WTC11 (cell line): Measurements from ENCODE around the gene TNFAIP3. TPM values are rescaled to one million over a fixed set of nuclear protein-coding genes. Genes with fewer than 3 reads are reported as not detected.

Experiments used
- ATAC-seq: fragments of 200-7000 bp; cut with Tn5 transposase; 2 replicates; pipeline ENCODE4 v1.10.0; 2021; ENCODE audit warnings: mild to moderate bottlenecking, moderate library complexity
- CTCF ChIA-PET: fragments of 300-600 bp; sonication (Branson Sonifier 250); formaldehyde crosslinking; loops from one replicate; lab custom pipeline; 2021; ENCODE audit warnings: antibody characterized with exemption; lab: Charles Lee
- POLR2A ChIA-PET: fragments of 350-600 bp; sonication (Branson Sonifier 250); formaldehyde crosslinking; loops from one replicate; lab custom pipeline; 2021; ENCODE audit warnings: antibody characterized with exemption; lab: Charles Lee
- DNase-seq: peaks from one replicate; pipeline ENCODE4 v3.0.0; 2021; ENCODE audit warnings: low spot score
- H3K27ac Mint-ChIP-seq: 2 replicates; pipeline ENCODE4 v1.8.0; 2021; ENCODE audit warnings: mixed read lengths
- H3K27me3 Mint-ChIP-seq: 2 replicates; pipeline ENCODE4 v1.8.0; 2021; ENCODE audit warnings: low read depth, mild to moderate bottlenecking, moderate library complexity, mixed read lengths
- H3K36me3 Mint-ChIP-seq: 2 replicates; pipeline ENCODE4 v1.8.0; 2021; ENCODE audit warnings: mixed read lengths
- H3K4me1 Mint-ChIP-seq: 2 replicates; pipeline ENCODE4 v1.8.0; 2022; ENCODE audit warnings: mixed read lengths
- H3K4me3 Mint-ChIP-seq: 2 replicates; pipeline ENCODE4 v1.8.0; 2021; ENCODE audit warnings: mild to moderate bottlenecking, moderate library complexity, mixed read lengths
- H3K9me3 Mint-ChIP-seq: 2 replicates; pipeline ENCODE4 v1.8.0; 2021; ENCODE audit warnings: mixed read lengths
- GABPB1 ChIP-seq: sonication (generic); formaldehyde crosslinking; IDR thresholded peaks from 2 replicates; pipeline ENCODE4 v1.8.1; 2023; ENCODE audit warnings: mild to moderate bottlenecking, missing genetic modification reagents
- TEAD1 ChIP-seq: sonication (generic); formaldehyde crosslinking; IDR thresholded peaks from 2 replicates; pipeline ENCODE4 v1.8.0; 2022; ENCODE audit warnings: mild to moderate bottlenecking, missing genetic modification reagents
- ZNF317 ChIP-seq: sonication (generic); formaldehyde crosslinking; IDR thresholded peaks from 2 replicates; pipeline ENCODE4 v1.8.1; 2023; ENCODE audit warnings: low read depth, mild to moderate bottlenecking, moderate library complexity, missing genetic modification reagents, borderline replicate concordance
- ZNF423 ChIP-seq: fragments of 250-450 bp; sonication (Bioruptor Pico); IDR thresholded peaks from 2 replicates; pipeline ENCODE4 v2.1.2; 2022; ENCODE audit warnings: mild to moderate bottlenecking, moderate library complexity
- total RNA-seq: library from RNA; stranded (reverse); gene quantifications from 3 replicates; pipeline ENCODE4 v1.2.3, GENCODE V29; 2021
- TF ChIP-seq, protein P1 (sequence below): sonication (generic); formaldehyde crosslinking; IDR thresholded peaks from 2 replicates; pipeline ENCODE4 v1.8.0; 2023; ENCODE audit warnings: missing genetic modification reagents, mild to moderate bottlenecking, borderline replicate concordance
- TF ChIP-seq, protein P2 (sequence below): sonication (generic); formaldehyde crosslinking; IDR thresholded peaks from 2 replicates; pipeline ENCODE4 v1.8.1; 2023; ENCODE audit warnings: mild to moderate bottlenecking, missing genetic modification reagents, borderline replicate concordance
- TF ChIP-seq, protein P3 (sequence below): sonication (generic); formaldehyde crosslinking; IDR thresholded peaks from 2 replicates; pipeline ENCODE4 v1.8.0; 2022; ENCODE audit warnings: mild to moderate bottlenecking, missing genetic modification reagents
- TF ChIP-seq, protein P4 (sequence below): sonication (generic); formaldehyde crosslinking; IDR thresholded peaks from 2 replicates; pipeline ENCODE4 v1.8.0; 2022; ENCODE audit warnings: missing genetic modification reagents

Gene TNFAIP3
- total RNA-seq, 1 experiment from 2014 or later, result 4.2 TPM

GRCh38 chr6:137864812-137865508, 2.1 kb upstream of the TNFAIP3 start:
- Mint-ChIP-seq H3K27ac (no peak overlapping the region), H3K36me3 (no peaks in the 10 kb centered on the region), H3K4me1 (peaks cover 50% of the 10 kb centered on the region), H3K4me3 (no peak overlapping the region), H3K27me3 (peaks cover 31% of the 10 kb centered on the region), H3K9me3 (no peaks in the 10 kb centered on the region)
- POLR2A ChIA-PET, result no interaction called here
- TF ChIP-seq, protein P1, sequence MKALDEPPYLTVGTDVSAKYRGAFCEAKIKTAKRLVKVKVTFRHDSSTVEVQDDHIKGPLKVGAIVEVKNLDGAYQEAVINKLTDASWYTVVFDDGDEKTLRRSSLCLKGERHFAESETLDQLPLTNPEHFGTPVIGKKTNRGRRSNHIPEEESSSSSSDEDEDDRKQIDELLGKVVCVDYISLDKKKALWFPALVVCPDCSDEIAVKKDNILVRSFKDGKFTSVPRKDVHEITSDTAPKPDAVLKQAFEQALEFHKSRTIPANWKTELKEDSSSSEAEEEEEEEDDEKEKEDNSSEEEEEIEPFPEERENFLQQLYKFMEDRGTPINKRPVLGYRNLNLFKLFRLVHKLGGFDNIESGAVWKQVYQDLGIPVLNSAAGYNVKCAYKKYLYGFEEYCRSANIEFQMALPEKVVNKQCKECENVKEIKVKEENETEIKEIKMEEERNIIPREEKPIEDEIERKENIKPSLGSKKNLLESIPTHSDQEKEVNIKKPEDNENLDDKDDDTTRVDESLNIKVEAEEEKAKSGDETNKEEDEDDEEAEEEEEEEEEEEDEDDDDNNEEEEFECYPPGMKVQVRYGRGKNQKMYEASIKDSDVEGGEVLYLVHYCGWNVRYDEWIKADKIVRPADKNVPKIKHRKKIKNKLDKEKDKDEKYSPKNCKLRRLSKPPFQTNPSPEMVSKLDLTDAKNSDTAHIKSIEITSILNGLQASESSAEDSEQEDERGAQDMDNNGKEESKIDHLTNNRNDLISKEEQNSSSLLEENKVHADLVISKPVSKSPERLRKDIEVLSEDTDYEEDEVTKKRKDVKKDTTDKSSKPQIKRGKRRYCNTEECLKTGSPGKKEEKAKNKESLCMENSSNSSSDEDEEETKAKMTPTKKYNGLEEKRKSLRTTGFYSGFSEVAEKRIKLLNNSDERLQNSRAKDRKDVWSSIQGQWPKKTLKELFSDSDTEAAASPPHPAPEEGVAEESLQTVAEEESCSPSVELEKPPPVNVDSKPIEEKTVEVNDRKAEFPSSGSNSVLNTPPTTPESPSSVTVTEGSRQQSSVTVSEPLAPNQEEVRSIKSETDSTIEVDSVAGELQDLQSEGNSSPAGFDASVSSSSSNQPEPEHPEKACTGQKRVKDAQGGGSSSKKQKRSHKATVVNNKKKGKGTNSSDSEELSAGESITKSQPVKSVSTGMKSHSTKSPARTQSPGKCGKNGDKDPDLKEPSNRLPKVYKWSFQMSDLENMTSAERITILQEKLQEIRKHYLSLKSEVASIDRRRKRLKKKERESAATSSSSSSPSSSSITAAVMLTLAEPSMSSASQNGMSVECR, result no peak
- 0 out of 2 replicates have a peak, but pooled peaks have one; percentile 5 for TF ChIP-seq ZNF423 (CRISPR knock-in tag)
- no peak for TF ChIP-seq ZNF317 (CRISPR knock-in tag)
- no peak for TF ChIP-seq TEAD1 (CRISPR knock-in tag)
- TF ChIP-seq GABPB1 (CRISPR knock-in tag), result peak; percentile 70; the same call in 1 of the 2 replicates
- TF ChIP-seq, protein P2, sequence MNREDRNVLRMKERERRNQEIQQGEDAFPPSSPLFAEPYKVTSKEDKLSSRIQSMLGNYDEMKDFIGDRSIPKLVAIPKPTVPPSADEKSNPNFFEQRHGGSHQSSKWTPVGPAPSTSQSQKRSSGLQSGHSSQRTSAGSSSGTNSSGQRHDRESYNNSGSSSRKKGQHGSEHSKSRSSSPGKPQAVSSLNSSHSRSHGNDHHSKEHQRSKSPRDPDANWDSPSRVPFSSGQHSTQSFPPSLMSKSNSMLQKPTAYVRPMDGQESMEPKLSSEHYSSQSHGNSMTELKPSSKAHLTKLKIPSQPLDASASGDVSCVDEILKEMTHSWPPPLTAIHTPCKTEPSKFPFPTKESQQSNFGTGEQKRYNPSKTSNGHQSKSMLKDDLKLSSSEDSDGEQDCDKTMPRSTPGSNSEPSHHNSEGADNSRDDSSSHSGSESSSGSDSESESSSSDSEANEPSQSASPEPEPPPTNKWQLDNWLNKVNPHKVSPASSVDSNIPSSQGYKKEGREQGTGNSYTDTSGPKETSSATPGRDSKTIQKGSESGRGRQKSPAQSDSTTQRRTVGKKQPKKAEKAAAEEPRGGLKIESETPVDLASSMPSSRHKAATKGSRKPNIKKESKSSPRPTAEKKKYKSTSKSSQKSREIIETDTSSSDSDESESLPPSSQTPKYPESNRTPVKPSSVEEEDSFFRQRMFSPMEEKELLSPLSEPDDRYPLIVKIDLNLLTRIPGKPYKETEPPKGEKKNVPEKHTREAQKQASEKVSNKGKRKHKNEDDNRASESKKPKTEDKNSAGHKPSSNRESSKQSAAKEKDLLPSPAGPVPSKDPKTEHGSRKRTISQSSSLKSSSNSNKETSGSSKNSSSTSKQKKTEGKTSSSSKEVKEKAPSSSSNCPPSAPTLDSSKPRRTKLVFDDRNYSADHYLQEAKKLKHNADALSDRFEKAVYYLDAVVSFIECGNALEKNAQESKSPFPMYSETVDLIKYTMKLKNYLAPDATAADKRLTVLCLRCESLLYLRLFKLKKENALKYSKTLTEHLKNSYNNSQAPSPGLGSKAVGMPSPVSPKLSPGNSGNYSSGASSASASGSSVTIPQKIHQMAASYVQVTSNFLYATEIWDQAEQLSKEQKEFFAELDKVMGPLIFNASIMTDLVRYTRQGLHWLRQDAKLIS, result no peak
- DNase-seq, result no peak
- CTCF ChIA-PET, result interaction anchor here (0.6 to 4.1 kb wide), 5 partner anchors 14 to 652 kb away, joined by 3 to 54 read pairs (median 4); no protein-coding TSS in a partner anchor
- peak; percentile 8 for ATAC-seq

DNA sequence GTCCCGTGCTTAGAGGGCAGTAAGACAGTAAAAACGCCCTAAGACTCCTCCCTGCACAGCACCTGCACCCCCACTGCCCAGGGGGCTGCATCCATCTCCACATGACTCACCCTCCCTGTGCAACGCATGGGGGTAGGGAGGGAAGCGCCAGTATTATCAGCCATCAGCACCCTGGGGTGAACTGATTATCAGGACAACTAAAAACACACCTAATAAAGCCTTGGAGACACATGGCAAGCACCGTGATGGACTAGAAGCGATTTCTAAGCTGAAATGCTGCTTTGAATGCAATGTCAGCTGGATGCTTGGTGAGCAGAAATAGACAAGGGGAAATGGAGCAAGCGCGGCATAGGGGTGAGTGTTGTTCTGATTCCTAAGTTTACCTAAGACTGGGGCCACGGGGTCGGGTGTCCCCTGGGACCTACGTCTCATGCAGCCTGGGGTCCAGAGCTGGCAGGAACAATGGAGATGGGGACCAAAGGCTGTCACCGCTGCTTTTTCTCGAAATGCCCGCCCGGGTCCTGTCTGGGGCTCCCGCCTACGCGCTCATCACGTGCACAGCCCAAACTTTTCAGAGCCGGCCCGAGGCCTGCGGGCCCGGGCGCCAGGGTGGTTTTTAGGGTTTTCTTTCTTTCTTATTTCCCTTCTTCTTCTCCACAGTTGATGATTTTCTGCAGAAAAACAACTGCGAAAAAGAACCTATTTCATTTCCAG, 702 bp upstream of the TNFAIP3 start:
- DNase-seq, result peak; percentile 43
- TF ChIP-seq, protein P3, sequence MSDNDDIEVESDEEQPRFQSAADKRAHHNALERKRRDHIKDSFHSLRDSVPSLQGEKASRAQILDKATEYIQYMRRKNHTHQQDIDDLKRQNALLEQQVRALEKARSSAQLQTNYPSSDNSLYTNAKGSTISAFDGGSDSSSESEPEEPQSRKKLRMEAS (CRISPR knock-in tag), result 0 out of 2 replicates have a peak, but pooled peaks have one; percentile 26
- TF ChIP-seq, protein P4, sequence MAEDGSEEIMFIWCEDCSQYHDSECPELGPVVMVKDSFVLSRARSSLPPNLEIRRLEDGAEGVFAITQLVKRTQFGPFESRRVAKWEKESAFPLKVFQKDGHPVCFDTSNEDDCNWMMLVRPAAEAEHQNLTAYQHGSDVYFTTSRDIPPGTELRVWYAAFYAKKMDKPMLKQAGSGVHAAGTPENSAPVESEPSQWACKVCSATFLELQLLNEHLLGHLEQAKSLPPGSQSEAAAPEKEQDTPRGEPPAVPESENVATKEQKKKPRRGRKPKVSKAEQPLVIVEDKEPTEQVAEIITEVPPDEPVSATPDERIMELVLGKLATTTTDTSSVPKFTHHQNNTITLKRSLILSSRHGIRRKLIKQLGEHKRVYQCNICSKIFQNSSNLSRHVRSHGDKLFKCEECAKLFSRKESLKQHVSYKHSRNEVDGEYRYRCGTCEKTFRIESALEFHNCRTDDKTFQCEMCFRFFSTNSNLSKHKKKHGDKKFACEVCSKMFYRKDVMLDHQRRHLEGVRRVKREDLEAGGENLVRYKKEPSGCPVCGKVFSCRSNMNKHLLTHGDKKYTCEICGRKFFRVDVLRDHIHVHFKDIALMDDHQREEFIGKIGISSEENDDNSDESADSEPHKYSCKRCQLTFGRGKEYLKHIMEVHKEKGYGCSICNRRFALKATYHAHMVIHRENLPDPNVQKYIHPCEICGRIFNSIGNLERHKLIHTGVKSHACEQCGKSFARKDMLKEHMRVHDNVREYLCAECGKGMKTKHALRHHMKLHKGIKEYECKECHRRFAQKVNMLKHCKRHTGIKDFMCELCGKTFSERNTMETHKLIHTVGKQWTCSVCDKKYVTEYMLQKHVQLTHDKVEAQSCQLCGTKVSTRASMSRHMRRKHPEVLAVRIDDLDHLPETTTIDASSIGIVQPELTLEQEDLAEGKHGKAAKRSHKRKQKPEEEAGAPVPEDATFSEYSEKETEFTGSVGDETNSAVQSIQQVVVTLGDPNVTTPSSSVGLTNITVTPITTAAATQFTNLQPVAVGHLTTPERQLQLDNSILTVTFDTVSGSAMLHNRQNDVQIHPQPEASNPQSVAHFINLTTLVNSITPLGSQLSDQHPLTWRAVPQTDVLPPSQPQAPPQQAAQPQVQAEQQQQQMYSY (CRISPR knock-in tag), result no peak
- TF ChIP-seq ZNF423 (CRISPR knock-in tag), result peak; percentile 89
- ATAC-seq, result peak; percentile 20
- Mint-ChIP-seq H3K4me3 (peak overlapping the region; percentile 79), H3K9me3 (no peaks in the 10 kb centered on the region), H3K4me1 (peaks cover 48% of the 10 kb centered on the region), H3K36me3 (no peaks in the 10 kb centered on the region), H3K27me3 (peaks cover 31% of the 10 kb centered on the region), H3K27ac (0 out of 2 replicates have a peak overlapping the region, but pooled peaks have one; percentile 58)
- ChIA-PET CTCF (interaction anchor here (0.6 to 4.1 kb wide), 15 partner anchors 9 to 878 kb away, joined by 3 to 54 read pairs (median 4); no protein-coding TSS in a partner anchor), POLR2A (no interaction called here)
